ENCODE data around the gene USP40. TPM values are rescaled to one million over a fixed set of nuclear protein-coding genes. Genes with fewer than 3 reads are reported as not detected.

Gene USP40
- total and polyA plus RNA-seq, 5 experiments from 2014 or later: 6.0 to 19.9 (median 9.4) TPM

DNA sequence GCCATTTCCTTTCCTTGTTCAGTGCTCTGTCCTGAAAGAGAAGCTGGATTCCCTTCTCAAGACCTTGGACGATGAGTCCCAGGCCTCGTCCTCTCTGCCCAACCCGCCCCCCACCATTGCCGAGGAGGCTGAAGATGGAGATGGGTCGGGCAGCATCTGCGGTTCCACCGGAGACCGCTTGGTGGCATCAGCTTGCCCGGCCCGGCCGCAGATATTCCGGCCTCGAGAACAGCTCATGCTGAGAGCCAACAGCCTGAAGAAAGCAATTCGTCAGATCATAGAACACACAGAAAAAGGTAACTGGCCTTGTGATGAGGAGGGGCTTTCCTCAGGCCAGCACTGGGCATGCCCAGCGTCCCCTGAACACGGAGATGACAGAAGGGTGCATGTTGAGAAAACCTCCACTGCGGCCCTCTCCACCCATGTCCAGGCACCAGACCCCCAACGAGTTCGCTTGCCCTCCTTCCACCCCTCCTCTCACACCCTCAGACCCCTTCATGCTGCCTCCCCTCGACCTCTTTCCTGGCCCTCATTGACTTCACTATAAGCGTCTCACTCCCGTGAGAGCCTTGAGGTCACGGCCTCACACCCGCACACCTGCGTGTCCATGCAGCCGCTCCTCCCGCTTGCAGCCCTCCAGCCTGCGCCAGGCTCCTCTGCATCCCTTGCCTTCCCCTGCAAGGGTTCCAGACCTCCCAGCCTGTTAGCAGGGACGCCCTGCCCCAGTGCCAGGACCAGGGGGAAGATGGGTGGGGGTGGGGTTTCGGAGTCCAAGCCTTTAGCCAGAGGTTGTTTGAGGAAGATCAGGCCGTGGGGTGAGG is 117.3 kb downstream of the USP40 start:
- H3K4me3 Mint-ChIP-seq: no peak overlapping the region
- peak in 1 of 10 donors; percentile 47 for DNase-seq
- peak overlapping the region in 4 of 10 donors; percentile 7 to 78 (median 36) for H3K27ac Mint-ChIP-seq
- no peaks in the 10 kb centered on the region for H3K9me3 Mint-ChIP-seq
- ATAC-seq: no peak
- peaks cover 0 to 83% (median 32%) of the 10 kb centered on the region in 3 donors for H3K36me3 Mint-ChIP-seq
- POLR2A ChIA-PET: no interaction called here
- H3K27me3 Mint-ChIP-seq: no peaks in the 10 kb centered on the region
- H3K4me1 Mint-ChIP-seq: peaks cover 2 to 17% (median 14%) of the 10 kb centered on the region in 4 donors

DNA sequence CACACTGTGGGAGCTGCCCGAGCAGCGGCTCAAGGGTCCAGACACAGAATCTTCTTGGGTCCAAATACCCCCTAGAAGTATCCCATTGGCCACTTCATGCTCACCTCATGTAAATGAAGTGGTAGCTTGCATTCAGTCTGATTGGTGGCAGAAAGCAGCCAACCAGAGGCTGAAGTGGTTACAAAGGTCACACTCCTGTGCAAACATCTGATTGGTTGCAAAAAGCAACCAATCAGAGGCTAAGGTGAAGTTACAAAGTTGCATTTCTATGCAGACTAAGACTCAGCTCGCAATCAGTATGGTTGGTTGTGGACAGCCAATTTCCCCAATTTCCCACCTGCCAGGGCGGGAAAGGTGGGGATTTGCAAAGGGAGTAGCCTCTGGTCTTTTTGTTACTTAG is 118.0 kb downstream of the USP40 start:
- Mint-ChIP-seq H3K4me1 (peaks cover 5 to 24% (median 19%) of the 10 kb centered on the region in 4 donors), H3K4me3 (no peak overlapping the region), H3K27me3 (no peaks in the 10 kb centered on the region), H3K36me3 (peaks cover 0 to 82% (median 28%) of the 10 kb centered on the region in 3 donors), H3K27ac (peak overlapping the region in 1 of 10 donors; percentile 71), H3K9me3 (no peaks in the 10 kb centered on the region)
- ATAC-seq (no peak), DNase-seq (peak in 1 of 10 donors; percentile 9)
- POLR2A ChIA-PET: interaction anchor here (0.7 to 1.7 kb wide), 3 partner anchors 11 to 46 kb away, joined by 3 to 6 read pairs (median 3); no protein-coding TSS in a partner anchor

DNA sequence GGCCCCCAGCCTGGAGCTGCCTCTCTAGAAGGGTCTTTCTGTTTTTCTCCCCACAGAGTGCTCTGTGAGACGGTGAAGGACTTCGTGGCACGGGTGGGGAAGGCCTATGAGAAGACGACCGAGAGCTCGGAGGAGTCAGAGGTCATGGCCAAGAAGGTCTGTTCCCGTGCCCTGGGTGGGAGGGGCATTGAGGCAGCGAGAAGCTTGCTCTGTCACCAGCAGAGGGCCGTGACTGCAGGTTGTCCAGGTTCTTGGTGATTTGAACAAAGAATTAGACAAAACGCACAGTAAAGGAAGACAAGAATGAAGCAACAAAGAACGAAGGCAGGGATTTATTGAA is 118.4 kb downstream of the USP40 start:
- no peak for ATAC-seq
- DNase-seq: peak in 1 of 10 donors; percentile 31
- Mint-ChIP-seq H3K4me3 (no peak overlapping the region), H3K27me3 (no peaks in the 10 kb centered on the region), H3K27ac (peak overlapping the region in 6 of 10 donors; percentile 13 to 71 (median 41)), H3K9me3 (no peaks in the 10 kb centered on the region), H3K4me1 (peaks cover 9 to 25% (median 22%) of the 10 kb centered on the region in 4 donors), H3K36me3 (peaks cover 0 to 82% (median 30%) of the 10 kb centered on the region in 3 donors)
- POLR2A ChIA-PET: interaction anchor here (0.7 to 1.7 kb wide), 3 partner anchors 10 to 46 kb away, joined by 3 to 6 read pairs (median 3); no protein-coding TSS in a partner anchor

DNA sequence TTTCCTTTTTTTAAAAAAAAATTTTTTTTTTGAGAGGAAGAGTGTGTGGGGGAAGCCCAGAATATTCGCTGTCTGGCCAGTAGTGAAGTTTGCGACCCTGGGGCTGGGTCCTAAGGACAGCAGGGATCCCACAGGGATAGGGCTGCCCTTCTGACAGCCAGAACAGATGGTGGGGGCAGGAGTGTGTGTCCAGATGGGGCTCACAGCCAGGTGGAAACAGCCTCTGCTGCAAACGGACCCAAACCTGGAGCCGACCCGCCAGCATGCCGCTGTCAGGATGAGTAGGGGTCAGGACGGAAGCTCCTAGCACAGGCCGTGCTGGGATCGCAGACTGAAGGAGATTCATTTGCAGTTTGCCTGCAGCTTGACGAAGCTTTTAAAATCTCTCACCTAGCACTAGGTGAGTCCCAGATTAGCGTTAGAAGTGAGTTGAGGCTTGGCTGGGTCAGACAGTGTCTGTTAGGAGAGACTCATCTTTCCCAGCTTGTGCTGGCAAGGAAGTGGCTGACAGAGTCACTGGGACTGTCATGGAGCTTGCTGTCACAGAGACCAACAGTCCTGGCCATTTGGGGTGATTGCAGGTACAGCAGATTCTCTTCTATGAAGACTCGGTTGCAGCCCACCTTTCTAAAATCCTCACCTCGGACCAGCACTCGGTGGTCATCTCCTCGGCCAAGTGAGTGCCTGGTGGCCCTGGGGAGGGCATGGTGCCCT is 118.9 kb downstream of the USP40 start:
- Mint-ChIP-seq H3K36me3 (peaks cover 0 to 82% (median 30%) of the 10 kb centered on the region in 3 donors), H3K4me1 (peaks cover 14 to 27% (median 24%) of the 10 kb centered on the region in 4 donors), H3K4me3 (no peak overlapping the region), H3K27ac (peak overlapping the region in 4 of 10 donors; percentile 34 to 71 (median 57)), H3K9me3 (no peaks in the 10 kb centered on the region), H3K27me3 (no peaks in the 10 kb centered on the region)
- DNase-seq: peak in 1 of 10 donors; percentile 52
- POLR2A ChIA-PET: interaction anchor here (0.7 to 1.7 kb wide), 5 partner anchors 10 to 180 kb away, joined by 3 to 6 read pairs (median 3); no protein-coding TSS in a partner anchor
- ATAC-seq: no peak

DNA sequence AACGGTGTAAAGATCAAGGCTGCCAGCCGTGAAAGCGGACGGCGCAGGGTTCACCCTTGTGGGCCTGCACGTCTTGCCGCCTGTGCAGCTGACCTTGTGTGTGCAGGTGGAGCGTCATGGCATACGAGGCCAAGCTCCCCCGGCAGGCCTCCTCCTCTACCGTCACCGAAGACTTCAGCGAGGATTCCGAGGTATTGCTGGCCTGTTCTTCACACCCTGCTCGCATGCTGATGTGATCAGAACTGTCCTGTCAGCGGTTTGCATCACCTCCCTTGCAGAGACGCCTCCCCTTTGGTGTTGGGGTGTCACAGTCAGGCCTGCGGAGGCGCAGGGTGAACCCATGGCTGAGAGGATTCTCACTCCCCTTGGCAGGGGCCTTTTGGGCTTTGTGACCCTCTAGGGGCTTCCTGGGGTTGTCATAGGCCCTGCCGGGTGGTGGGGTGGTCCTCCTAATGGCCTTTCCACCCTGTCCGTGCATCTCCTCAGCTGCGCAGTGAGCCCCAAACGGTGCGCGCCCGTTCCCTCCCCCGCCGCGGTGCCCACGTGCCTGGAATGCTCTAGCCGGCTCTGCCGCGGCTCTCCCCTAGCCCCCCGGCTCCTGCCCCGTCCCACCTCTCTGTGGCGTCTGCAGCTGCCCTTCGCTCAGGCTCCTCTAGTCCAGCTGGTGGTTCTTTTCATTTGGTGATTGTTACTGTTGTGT is 119.8 kb downstream of the USP40 start:
- DNase-seq: peak in 1 of 10 donors; percentile 48
- Mint-ChIP-seq H3K9me3 (no peaks in the 10 kb centered on the region), H3K27ac (peak overlapping the region in 3 of 10 donors; percentile 36 to 79 (median 56)), H3K4me3 (no peak overlapping the region), H3K4me1 (peaks cover 19 to 35% (median 24%) of the 10 kb centered on the region in 4 donors), H3K27me3 (no peaks in the 10 kb centered on the region), H3K36me3 (peaks cover 0 to 80% (median 23%) of the 10 kb centered on the region in 3 donors)
- ATAC-seq: no peak
- POLR2A ChIA-PET: interaction anchor here (0.9 to 1.7 kb wide), 5 partner anchors 24 to 179 kb away, joined by 3 to 6 read pairs (median 3); no protein-coding TSS in a partner anchor

DNA sequence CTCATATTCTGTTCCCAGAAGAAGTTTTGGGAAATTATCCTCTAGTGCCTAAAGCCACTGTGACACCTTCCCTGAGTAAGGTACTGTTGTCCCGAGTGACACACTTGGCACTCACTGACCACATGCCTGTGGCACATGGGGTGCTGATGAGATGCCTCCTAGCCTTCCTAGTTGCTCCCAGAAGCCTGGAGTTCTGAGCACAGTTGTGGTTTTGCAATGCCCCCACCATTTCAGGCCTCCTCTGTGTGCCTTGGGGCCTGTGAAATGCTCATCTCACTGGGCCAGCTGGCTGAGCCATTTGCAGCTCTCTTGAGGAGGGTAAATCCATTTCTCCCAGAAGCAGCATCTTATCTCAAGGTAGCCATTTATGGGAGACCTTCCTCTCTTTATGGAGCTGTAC is 120.5 kb downstream of the USP40 start:
- Mint-ChIP-seq H3K27ac (peak overlapping the region in 2 of 10 donors; percentile 55 to 58), H3K9me3 (no peaks in the 10 kb centered on the region), H3K4me3 (no peak overlapping the region), H3K4me1 (peaks cover 20 to 38% (median 27%) of the 10 kb centered on the region in 4 donors), H3K27me3 (no peaks in the 10 kb centered on the region), H3K36me3 (peaks cover 0 to 80% (median 23%) of the 10 kb centered on the region in 3 donors)
- peak in 1 of 10 donors; percentile 16 for DNase-seq
- ATAC-seq: no peak
- POLR2A ChIA-PET: interaction anchor here (0.9 to 1.1 kb wide), 2 partner anchors 38 to 44 kb away, joined by 3 read pairs; no protein-coding TSS in a partner anchor

DNA sequence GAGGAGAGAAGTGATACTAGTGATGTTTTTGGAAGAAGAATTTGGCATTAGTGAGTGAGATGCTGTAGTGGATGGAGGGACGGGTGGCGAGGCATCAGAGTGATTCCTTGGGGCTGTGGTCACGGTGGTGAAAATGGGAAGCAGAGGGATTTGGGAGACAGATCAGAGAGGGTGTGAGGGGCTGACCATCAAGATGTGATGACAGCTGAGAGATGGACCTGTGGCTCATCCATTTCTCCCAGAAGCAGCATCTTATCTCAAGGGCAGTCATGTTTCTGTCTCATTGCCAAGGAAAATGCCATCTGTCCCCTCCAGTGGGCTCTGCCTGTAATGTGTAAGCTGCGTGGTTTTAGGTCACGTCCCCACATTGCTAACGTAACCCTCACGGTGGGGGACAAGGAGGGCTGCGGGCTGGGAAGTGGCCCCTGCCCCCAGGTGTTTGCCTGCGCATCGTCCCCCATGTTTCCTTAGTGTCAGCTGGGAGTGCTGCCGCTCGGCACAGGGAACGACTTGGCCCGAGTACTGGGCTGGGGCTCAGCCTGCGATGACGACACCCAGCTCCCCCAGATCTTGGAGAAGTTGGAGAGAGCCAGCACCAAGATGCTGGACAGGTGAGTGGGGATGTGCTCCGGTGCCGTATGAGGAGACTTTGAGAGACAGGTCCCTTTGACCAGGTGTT is 121.3 kb downstream of the USP40 start:
- no peaks in the 10 kb centered on the region for H3K9me3 Mint-ChIP-seq
- peak overlapping the region in 5 of 10 donors; percentile 47 to 95 (median 72) for H3K27ac Mint-ChIP-seq
- H3K4me3 Mint-ChIP-seq: no peak overlapping the region
- POLR2A ChIA-PET: interaction anchor here (4.2 kb wide), 1 partner anchor 45 kb away, joined by 26 read pairs; no protein-coding TSS in a partner anchor
- peaks cover 23 to 45% (median 32%) of the 10 kb centered on the region in 4 donors for H3K4me1 Mint-ChIP-seq
- H3K36me3 Mint-ChIP-seq: peaks cover 0 to 83% (median 23%) of the 10 kb centered on the region in 3 donors
- DNase-seq (peak in 1 of 10 donors; percentile 35), ATAC-seq (no peak)
- H3K27me3 Mint-ChIP-seq: no peaks in the 10 kb centered on the region

DNA sequence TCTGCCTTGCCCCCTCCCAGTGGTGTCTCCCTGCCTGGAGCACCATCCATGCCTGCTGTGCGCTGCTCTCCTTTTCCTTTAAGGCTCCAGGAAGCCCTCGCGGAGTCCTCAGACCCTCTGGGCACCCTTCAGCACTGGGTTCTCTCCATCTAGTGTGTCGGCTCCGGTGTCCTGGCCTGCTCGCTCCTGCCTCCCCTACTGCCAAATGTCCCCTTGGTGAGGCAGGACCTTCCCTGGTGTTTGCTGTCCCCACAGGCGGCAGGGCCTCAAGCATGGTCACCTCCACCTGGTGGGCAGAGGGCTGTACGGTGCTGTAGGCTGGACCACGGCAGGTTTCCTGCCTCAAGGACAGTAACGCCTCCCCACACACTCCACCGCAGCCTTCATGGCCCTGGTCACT is 122.1 kb downstream of the USP40 start:
- H3K36me3 Mint-ChIP-seq: peaks cover 0 to 84% (median 21%) of the 10 kb centered on the region in 3 donors
- peaks cover 23 to 52% (median 35%) of the 10 kb centered on the region in 4 donors for H3K4me1 Mint-ChIP-seq
- H3K27ac Mint-ChIP-seq: peak overlapping the region in 6 of 10 donors; percentile 29 to 95 (median 81)
- H3K9me3 Mint-ChIP-seq: no peaks in the 10 kb centered on the region
- ATAC-seq (no peak), DNase-seq (peak in 1 of 10 donors; percentile 30)
- POLR2A ChIA-PET: interaction anchor here (0.8 to 4.2 kb wide), 6 partner anchors 22 to 177 kb away, joined by 3 to 26 read pairs (median 18); no protein-coding TSS in a partner anchor
- peak overlapping the region in 1 of 10 donors; percentile 4 for H3K4me3 Mint-ChIP-seq
- no peaks in the 10 kb centered on the region for H3K27me3 Mint-ChIP-seq

DNA sequence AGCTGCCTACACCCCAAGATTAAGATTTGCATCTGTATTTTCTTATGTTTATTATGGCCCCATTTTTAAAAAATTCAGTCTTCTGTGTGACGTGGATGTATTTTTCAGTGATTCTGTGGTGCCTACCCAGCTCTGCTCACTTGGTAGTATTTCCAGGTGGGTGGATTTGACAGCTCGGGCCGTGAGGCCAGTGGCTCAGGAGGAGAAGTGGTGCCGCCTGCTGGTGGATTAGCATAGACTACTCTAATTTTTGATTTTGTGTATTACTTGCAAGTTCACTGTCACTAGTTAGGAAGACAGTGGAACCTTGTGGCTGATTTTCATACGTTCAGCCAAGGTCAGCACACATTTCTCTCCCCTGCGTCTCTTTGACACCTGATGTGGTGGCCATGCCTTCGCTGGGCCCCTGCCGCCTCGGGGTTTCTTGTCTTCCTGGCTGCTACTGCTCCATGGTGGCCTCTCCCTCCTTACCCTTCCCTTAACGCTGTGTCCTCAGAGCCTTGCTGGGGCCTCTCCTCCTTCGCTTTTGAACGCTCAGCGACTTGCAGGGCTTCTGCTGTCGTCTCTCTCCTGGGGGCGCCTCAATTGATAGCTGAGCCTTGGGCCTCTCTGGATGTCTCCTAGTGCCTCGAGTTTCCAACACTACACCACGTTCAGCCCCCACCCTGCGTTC is 122.9 kb downstream of the USP40 start:
- POLR2A ChIA-PET: interaction anchor here (0.6 to 4.2 kb wide), 9 partner anchors 13 to 49 kb away, joined by 3 to 26 read pairs (median 9); no protein-coding TSS in a partner anchor
- H3K4me3 Mint-ChIP-seq: peak overlapping the region in 4 of 10 donors; percentile 4 to 51 (median 34)
- DNase-seq (peak; percentile 74 to 92 (median 80)), ATAC-seq (peak; percentile 96 to 99)
- H3K27ac Mint-ChIP-seq: peak overlapping the region; percentile 56 to 95 (median 82)
- no peaks in the 10 kb centered on the region for H3K27me3 Mint-ChIP-seq
- H3K36me3 Mint-ChIP-seq: peaks cover 6 to 84% (median 22%) of the 10 kb centered on the region in 3 donors
- H3K9me3 Mint-ChIP-seq: no peaks in the 10 kb centered on the region
- peaks cover 23 to 52% (median 38%) of the 10 kb centered on the region in 4 donors for H3K4me1 Mint-ChIP-seq

DNA sequence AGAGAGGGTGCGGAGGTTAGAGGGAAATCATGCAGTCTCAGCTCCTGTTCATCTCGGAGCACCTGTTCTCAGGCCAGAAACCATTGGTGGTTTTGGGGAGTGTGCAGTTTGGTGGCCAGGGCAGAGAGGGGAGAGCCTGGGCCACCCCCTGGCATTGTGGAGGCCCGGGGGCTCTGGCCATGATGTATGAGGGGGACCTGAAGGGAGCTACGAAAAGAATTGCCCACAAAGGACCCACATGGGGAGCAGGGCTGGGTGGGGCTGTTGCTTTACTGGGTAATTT is 124.6 kb downstream of the USP40 start:
- Mint-ChIP-seq H3K9me3 (no peaks in the 10 kb centered on the region), H3K27ac (peak overlapping the region; percentile 57 to 95 (median 76)), H3K4me3 (no peak overlapping the region), H3K27me3 (no peaks in the 10 kb centered on the region), H3K36me3 (peaks cover 6 to 90% (median 17%) of the 10 kb centered on the region in 3 donors), H3K4me1 (peaks cover 23 to 49% (median 36%) of the 10 kb centered on the region in 4 donors)
- DNase-seq: peak in 1 of 10 donors; percentile 21
- ATAC-seq: no peak
- POLR2A ChIA-PET: interaction anchor here (1.3 to 4.2 kb wide), 3 partner anchors 19 to 41 kb away, joined by 4 to 26 read pairs (median 6); no protein-coding TSS in a partner anchor

Measured in naive thymus-derived CD8-positive, alpha-beta T cell (primary cell).